Measurements from ENCODE around the gene TUT7.
"Not testable (repeated sequence)": the region's sequence is repeated elsewhere in the genome, so short reads cannot be mapped to it uniquely, and the experiment has no call there.

TUT7 gene

GRCh38 chr9:86354011-86354817 lies at the start of gene TUT7:
Gene TUT7 (minus strand): TSS chr9:86354410. CDS start chr9:86353199, 1,211 bp downstream.
- Histone ChIP-seq H3K36me3 (ENCODE audit: control insufficient read depth, insufficient read depth, low read length) (no peaks in the 10 kb centered on the region; the same call in 1 of the 2 replicates), H3K27me3 (replicated peaks; ENCODE audit: control insufficient read depth, insufficient read depth, low read length) (no peaks in the 10 kb centered on the region), H3K4me3 (replicated peaks; ENCODE audit: low read depth, low read length) (peak within 1 kb of the TSS; percentile 75)
- TF ChIP-seq CTCF (IDR thresholded peaks at IDR 0.05; ENCODE audit: insufficient read depth, low read length, poor library complexity, severe bottlenecking), result no peak
- peak; percentile 97 for DNase-seq (ENCODE audit: extremely low read depth, insufficient read length)

- Histone ChIP-seq H3K27me3 (replicated peaks; ENCODE audit: control insufficient read depth, insufficient read depth, low read length) (no peaks in the 10 kb centered on the region), H3K4me3 (replicated peaks; ENCODE audit: low read depth, low read length) (no peak overlapping the region), H3K36me3 (ENCODE audit: control insufficient read depth, insufficient read depth, low read length) (no peaks in the 10 kb centered on the region)
- no peak for TF ChIP-seq CTCF (IDR thresholded peaks at IDR 0.05; ENCODE audit: insufficient read depth, low read length, poor library complexity, severe bottlenecking)
- no peak for DNase-seq (ENCODE audit: extremely low read depth, insufficient read length)
Measured at GRCh38 chr9:86402591-86402990, 48.4 kb upstream of the TUT7 start.

GRCh38 chr9:86396412-86396811 lies 42.2 kb upstream of the TUT7 start:
- H3K4me3 ChIP-seq (replicated peaks; ENCODE audit: low read depth, low read length), result no peak overlapping the region
- H3K27me3 ChIP-seq (replicated peaks; ENCODE audit: control insufficient read depth, insufficient read depth, low read length), result no peaks in the 10 kb centered on the region
- no peak for TF ChIP-seq CTCF (IDR thresholded peaks at IDR 0.05; ENCODE audit: insufficient read depth, low read length, poor library complexity, severe bottlenecking)
- no peaks in the 10 kb centered on the region for H3K36me3 ChIP-seq (ENCODE audit: control insufficient read depth, insufficient read depth, low read length)
- DNase-seq (ENCODE audit: extremely low read depth, insufficient read length), result no peak

- not testable (repeated sequence) for H3K36me3 ChIP-seq (ENCODE audit: control insufficient read depth, insufficient read depth, low read length); DNase-seq (ENCODE audit: extremely low read depth, insufficient read length); H3K27me3 ChIP-seq (replicated peaks; ENCODE audit: control insufficient read depth, insufficient read depth, low read length); H3K4me3 ChIP-seq (replicated peaks; ENCODE audit: low read depth, low read length)
Measured at GRCh38 chr9:86390184-86390583, 36.0 kb upstream of the TUT7 start.

- Histone ChIP-seq H3K36me3 (ENCODE audit: control insufficient read depth, insufficient read depth, low read length) (no peaks in the 10 kb centered on the region), H3K4me3 (replicated peaks; ENCODE audit: low read depth, low read length) (no peak overlapping the region), H3K27me3 (replicated peaks; ENCODE audit: control insufficient read depth, insufficient read depth, low read length) (no peaks in the 10 kb centered on the region)
- DNase-seq (ENCODE audit: extremely low read depth, insufficient read length), result no peak
- no peak for TF ChIP-seq CTCF (IDR thresholded peaks at IDR 0.05; ENCODE audit: insufficient read depth, low read length, poor library complexity, severe bottlenecking)
Measured at GRCh38 chr9:86389628-86390027, 35.4 kb upstream of the TUT7 start.

GRCh38 chr9:86387376-86387775 lies 33.2 kb upstream of the TUT7 start:
- H3K27me3 ChIP-seq (replicated peaks; ENCODE audit: control insufficient read depth, insufficient read depth, low read length), result no peaks in the 10 kb centered on the region
- no peaks in the 10 kb centered on the region for H3K36me3 ChIP-seq (ENCODE audit: control insufficient read depth, insufficient read depth, low read length)

GRCh38 chr9:86383000-86383399 lies 28.8 kb upstream of the TUT7 start:
- H3K27me3 ChIP-seq (replicated peaks; ENCODE audit: control insufficient read depth, insufficient read depth, low read length); H3K4me3 ChIP-seq (replicated peaks; ENCODE audit: low read depth, low read length); DNase-seq (ENCODE audit: extremely low read depth, insufficient read length); H3K36me3 ChIP-seq (ENCODE audit: control insufficient read depth, insufficient read depth, low read length): not testable (repeated sequence)

More at GRCh38 chr9:86387376-86387775, 33.2 kb upstream of the TUT7 start:
- no peak for TF ChIP-seq CTCF (IDR thresholded peaks at IDR 0.05; ENCODE audit: insufficient read depth, low read length, poor library complexity, severe bottlenecking)
- H3K4me3 ChIP-seq (replicated peaks; ENCODE audit: low read depth, low read length), result no peak overlapping the region
- no peak for DNase-seq (ENCODE audit: extremely low read depth, insufficient read length)
